H4 (cell line): ENCODE data around the gene LRRC37A. TPM values are rescaled to one million over a fixed set of nuclear protein-coding genes. Genes with fewer than 3 reads are reported as not detected.
"Not testable (repeated sequence)": the region's sequence is repeated elsewhere in the genome, so short reads cannot be mapped to it uniquely, and the experiment has no call there.

Source experiments
- DNase-seq: peaks from one replicate; pipeline ENCODE4 v3.0.0-alpha.2; 2015; ENCODE audit warnings: low spot score
- total RNA-seq: library from RNA; depleted of rRNA; stranded (reverse); fragments of >200 nt; shearing (Covaris generic); gene quantifications from 2 replicates; pipeline ENCODE4 v1.2.3, GENCODE V29; 2014; rRNA removed

LRRC37A gene
- 0.33 and 1.0 TPM in 2 replicates for total RNA-seq

DNA sequence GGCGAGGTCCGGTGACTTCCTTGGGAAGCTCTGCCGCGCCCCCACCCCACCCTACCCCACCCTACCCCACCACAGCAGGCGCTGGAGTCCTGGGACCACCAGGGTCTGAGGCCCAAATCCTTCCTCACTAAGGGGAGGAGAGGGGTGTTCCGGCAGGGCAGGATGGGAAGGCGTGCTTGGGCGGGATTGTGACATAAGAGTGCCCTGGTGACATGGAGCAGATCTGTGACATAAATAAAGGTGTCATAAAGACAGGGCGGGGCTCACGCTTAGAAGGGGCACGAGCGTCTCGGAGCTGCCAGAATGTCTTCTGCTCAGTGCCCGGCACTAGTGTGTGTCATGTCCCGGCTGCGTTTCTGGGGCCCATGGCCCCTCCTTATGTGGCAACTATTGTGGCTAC is at the start of gene LRRC37A:
Gene LRRC37A, plus strand, starts transcription at position 301 of the 400 bp plus-strand sequence. Its CDS starts 3 bp downstream, at position 304.
- not testable (repeated sequence) for DNase-seq

DNA sequence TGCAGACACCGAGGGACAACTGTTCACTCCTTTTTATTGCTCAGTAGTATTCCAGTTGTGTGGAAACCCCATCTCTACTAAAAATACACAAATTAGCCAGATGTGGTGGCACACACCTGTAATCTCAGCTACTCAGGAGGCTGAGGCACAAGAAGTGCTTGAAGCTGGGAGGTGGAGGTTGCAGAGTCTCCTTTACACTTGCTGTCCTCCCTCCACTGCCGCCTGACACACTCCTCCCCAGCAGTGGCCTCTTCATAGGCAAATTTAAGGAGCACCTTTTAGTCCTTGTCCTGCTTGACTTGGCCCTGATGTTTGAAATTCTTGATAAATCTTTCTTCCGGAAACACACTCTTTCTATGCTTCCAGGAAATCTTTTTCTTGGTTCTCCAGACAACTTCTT is 45.8 kb upstream of the LRRC37A start:
- DNase-seq: not testable (repeated sequence)

DNA sequence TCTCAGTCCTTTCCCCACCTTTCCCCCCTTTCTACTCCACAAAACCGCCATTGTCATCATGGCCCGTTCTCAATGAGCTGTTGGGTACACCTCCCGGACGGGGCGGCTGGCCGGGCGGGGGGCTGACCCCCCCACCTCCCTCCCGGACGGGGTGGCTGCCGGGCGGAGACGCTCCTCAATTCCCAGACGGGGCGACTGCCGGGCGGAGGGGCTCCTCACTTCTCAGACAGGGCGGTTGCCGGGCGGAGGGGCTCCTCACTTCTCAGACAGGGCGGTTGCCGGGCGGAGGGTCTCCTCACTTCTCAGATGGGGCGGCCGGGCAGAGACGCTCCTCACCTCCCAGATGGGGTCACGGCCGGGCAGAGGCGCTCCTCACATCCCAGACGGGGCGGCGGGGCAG is 42.1 kb upstream of the LRRC37A start:
- DNase-seq: not testable (repeated sequence)

DNA sequence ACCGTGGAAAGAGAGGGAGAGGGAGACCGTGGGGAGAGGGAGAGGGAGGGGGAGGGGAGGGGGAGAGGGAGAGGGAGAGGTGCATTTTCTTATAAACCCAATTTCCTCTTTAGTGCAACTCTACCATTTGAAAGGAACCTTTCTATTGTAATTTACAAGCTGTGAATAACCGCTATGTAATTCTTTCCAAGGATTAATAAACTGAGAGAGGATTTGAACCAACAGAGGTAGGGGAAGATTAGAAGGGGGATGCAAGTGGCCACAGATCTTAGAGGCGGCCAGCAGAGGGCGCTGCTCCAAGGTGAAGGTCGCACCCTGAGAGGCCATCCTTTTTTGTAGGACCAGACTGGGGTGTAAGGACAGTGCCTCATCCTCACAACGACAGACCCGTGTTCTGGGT is 41.2 kb upstream of the LRRC37A start:
- DNase-seq: peak; percentile 55

DNA sequence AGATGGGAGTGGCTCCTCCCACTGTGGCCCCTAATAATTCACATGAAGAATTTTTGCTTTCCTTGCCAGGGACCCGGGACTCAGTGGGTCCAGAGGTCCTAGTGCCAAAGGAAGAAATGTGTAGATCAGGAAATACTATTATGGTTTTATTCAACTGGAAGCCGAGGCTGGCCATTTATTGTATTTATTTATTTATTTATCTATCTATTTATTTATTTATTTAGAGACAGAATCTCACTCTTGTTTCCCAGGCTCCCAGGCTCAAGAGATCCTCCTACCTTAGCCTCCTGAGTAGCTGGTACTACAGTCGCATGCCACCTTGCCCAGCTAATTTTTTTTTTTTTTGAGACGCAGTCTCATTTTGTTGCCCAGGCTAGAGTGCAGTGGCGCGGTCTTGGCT is 40.7 kb upstream of the LRRC37A start:
- not testable (repeated sequence) for DNase-seq

DNA sequence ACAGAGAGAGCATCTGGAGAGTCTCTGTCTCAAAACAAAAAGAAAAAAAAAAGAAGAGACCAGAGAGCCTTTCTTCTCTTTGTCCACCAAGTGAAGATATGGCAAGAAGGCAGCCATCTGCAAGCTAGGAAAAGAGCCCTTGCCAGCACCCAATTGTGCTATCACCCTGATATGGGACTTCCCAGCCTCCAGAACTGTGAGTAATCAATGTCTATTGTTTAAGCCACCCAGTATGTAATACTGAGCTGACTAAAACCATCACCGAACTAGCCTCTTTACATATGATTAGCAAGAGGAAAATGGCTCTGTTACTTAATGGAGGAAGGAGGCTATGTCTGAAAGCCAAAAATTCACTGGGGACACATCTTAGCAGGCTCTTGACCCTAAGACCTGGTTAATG is 38.6 kb upstream of the LRRC37A start:
- DNase-seq: not testable (repeated sequence)

DNA sequence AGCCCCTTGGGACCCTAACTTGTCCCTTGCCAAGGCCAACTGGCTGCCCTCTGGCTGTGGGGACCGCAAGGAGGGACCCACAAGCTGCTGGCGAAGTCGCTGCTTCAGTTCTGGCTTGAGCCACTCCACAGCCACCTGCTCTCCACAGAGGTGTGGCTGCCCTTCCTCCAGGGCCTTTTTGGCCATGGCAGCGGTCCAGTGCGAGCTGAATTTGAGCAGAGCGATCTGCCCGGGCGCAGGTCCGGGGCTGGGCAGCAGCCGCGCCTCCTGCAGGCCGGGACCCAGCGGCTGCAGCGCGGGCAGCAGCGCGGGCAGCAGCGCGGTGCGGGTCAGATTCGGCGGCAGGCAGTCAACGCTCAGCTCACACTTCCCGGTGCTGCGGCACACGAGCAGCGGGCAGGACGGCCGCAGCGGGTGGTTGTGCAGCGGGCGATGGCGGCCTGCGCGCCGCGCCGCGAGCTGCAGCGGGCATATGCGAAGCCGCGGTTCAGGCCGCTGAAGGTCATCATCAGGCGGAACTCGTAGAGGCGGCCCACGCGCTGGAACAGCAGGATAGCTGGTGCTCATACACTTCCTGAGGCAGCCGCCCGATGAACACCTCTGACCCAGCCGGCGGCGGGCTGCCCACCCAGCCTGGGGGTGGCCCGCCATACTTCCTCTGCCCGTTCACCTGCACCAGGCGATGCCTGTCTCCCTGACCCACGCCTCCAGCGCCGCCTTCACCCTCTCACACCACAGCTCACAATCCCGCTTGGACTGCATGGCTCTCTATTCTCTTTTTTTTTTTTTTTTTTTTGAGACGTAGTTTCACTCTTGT is 34.9 kb upstream of the LRRC37A start:
- DNase-seq: not testable (repeated sequence)

DNA sequence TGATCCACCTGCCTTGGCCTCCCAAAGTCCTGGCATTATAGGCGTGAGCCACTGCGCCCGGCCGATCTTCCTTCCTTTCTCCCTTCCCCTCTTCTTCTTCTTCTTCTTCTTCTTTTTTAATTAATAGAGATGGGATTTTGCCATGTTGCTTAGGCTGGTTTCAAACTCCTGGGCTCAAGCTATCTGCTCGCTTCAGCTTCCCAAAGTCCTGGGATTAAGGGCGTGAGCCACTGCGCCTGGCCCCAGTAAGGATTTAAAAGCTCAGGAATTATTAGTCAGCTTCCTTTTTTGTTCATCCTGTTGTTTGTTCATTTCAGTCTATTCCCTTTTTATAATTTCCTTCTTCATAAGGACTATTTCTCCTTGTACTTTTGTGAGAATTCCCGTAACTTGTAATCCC is 32.7 kb upstream of the LRRC37A start:
- no peak for DNase-seq

DNA sequence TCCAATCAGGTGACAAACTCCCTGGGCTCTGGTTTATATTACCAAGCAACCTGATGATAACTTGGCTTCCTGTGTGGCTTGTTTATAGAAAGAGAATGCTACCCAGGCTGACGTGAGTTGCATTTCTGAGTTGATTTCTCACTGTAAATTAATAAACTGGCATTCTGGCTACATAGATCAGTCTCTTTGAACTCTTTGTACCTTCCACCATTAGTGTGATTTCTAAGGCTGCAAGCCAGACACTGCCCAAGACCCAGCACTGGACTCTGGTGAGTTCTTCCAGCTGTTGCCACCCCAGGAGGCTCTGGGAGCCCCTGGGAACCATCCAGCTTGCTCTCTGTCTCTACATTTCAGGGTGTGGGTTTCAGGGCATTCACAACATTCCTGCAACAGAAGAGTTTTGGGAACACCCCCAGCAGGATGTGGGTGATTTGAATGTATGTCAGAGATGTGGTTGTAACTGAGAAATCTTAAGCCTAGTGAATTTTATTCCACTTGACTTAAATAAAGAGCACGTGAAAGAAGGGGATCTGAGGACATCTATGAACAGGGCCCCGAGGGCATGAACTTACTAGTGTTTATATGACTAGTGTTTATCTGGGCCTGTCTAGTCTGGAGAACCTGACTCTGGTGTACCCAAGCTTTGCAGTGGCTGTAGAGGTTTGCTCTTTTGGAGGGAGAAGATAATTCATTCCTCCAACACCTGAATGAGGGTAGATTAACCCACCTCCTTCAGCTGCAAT is 30.3 kb upstream of the LRRC37A start:
- peak; percentile 99 for DNase-seq

DNA sequence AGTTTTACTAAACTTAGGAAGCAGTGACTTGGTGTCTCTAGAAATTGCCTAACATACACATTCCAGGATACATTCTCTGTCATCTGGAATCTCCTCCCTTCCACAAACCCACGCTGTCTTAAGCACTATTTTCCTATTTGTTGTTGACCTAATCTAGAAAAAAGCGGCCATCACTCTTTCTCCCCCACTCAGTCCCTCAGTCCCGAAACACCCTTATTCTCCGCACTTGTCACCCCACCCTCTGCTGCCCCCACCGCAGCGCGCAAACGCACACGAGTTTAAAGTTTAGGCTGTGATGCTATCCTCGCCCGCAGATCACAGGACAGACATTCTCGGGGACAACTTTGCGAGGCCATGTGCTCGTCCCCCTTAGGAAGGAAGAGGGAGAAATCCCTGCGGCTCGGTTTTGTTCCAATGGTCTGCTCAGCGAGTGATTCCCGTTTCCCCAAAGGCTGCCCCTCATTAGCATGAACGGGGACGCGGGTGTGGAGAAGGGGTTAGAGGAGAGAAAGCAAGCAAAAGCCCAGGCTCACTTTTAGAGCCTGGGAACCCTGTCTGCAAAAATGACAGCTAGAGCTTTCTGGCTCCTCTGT is 28.8 kb upstream of the LRRC37A start:
- DNase-seq: not testable (repeated sequence)

DNA sequence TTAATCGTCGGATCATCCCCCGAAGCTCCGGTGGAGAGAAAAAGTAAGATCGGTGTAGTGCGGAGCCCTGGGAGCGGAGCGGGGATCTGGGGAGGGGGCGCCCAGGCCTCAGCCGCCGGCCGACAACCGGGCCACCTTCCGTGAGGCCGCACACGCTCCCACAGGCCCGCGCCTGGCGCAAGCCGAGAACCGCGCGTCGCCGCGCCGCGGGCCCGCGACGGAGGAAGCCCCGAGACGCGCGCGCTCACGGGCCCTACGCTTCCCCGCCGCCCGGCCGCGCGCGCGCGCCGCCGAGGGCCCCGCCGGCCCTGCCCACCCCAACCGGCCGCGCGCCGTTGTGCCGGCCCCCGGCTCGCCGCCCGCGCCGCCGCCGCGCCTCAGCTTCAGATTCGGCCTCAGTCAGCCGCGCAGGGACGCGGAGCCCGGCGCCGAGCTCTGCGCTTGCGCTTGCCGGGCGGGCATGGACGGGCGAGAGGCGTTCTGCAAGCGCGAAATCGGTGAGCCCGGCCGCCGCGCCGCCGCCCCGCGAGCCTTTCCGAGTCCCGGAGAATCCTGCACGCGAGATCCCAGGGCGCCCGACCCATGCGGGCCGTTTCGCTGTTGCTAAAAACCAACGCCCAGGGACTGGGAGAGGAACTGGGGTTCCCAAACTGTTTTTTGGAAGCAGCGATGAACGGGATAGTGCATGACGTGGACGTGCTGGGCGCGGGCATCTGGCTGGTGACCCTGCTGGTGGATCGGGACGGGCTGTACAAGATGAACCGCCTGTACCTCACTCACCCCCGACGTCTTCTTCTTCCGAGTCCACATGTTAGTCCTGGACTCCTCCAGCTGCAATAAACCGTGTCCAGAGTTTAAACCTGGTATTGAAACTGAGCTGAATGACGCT is 28.0 kb upstream of the LRRC37A start:
- DNase-seq: peak; percentile 76

DNA sequence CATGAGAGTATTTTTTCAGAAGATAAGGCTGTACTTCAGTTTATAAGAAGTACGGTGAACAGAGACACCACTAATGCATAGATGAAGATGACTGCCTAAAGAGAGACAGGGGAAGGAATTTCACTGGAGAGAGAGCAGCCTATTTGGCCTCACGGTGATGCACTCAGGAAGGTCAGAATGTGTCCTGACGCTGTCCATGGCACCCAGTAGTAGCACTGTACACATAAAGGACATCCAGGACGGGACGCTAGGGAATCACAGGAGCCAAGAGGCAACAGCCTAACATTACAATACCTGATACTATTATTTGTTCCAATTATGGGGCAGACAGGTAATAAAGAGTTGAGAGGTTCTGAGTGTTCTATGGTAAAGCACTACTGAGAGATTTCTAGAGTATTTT is 24.9 kb upstream of the LRRC37A start:
- DNase-seq: no peak

DNA sequence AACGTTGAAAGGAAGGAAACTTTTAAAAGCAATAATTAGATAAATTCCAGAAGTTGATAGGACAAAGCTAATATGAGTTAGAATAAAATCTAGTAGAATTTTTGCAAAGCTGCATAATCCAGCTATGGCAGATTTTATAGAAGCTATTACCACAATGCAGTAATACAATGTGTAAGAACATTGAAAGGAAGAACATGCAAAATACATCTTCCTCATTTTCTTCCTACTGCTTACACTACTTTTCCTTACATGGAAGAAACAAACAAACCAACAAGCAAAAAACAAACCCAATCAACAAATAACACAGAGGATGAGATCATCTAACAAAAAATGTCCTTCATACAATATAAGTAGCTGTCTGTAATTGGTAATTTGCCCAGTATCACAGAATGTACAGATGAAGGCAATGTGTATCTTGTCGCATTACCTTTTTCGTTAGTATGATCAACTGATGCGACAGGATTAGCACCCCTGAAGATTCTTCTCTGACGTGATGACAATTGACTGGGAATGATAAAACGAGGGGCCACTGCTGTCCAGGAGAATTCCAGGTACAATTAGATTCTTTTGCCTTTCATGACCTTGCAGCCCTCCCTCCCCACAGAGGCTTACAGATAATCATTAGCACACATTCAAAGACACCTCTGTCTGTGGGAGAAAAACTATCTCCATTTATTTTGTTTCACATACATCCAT is 21.2 kb upstream of the LRRC37A start:
- no peak for DNase-seq

DNA sequence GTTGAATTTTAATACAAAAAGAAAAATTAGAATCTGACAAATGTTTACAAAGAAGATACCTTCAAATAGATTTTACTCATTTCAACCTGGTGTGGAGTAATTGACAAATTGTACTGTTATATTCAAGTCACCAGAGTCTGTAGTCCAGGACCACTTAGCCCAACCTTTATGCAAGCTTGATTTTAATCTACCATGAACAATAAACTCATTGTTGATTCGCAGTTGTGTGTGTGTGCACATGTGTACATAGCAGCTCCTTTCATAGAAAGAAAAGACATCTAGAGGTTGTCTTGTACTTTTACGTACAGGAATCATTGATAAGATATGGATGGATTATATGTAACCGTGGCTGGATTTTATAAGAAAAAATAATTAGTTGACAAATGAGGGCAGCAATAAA is 20.7 kb upstream of the LRRC37A start:
- DNase-seq: no peak

DNA sequence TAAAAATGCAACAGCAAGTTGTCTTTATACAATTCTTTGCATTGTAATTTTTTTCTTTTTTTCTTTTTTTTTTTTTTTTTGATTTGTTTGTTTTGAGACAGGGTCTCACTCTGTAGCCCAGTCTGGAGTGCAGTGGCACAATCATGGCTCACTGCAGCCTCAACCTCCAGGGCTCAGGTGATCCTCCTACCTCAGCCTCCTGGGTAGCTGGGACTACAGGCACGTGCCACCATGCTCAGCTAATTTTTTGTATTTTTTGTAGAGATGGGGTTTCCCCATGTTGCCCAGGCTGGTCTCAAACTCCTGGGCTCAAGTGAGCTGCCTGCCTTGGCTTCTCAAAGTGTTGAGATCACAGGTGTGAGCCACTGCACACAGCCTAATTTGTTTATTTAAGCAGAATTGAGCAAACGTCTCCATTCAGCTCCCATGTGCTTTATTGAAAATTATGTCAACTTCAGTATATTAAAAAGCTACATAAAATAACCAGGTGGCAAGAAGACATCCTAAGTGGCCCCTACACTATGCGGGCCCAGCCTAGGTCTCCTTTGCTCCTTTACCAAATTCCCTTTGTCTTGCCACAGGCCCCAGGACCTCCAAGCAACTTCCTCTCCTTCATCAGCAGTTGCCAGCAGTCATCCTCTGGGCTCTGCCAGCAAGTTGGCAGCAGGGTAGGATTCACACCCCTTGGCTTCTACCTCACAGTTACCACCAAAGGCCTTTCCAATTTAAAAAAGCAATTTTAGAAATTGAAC is 18.0 kb upstream of the LRRC37A start:
- not testable (repeated sequence) for DNase-seq

DNA sequence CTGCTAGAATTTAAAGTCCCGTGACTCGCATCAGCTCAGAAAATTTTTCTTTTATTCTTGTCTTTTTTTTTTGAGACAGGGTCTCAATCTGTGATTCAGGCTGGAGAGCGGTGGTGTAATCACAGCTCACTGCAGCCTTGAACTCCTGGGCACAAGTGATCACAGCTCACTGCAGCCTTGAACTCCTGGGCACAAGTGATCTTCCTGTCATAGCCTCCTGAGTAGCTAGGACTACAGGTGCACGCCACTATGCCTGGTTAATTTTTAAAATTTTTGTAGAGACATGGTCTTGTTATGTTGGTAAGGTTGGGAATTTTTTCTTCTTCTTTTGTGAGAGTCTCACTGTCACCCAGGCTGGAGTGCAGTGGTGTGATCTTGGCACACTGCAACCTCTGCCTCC is 13.6 kb upstream of the LRRC37A start:
- not testable (repeated sequence) for DNase-seq

DNA sequence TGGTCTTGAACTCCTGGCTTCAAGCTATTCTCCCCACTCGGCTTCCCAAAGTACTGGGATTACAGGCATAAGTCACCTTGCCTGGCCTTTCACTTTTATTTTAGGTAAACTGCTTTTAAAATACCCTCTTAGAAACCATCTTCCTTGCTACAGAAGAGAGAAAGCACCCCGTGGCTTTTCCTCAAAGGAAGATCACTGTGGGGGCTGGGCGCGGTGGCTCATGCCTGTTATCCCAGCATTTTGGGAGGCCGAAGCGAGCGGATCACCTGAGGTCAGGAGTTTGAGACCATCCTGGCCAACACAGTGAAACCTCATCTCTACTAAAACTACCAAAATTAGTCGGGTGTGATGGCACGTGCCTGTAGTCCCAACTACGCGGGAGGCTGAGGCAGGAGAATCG is 12.3 kb upstream of the LRRC37A start:
- DNase-seq: not testable (repeated sequence)

DNA sequence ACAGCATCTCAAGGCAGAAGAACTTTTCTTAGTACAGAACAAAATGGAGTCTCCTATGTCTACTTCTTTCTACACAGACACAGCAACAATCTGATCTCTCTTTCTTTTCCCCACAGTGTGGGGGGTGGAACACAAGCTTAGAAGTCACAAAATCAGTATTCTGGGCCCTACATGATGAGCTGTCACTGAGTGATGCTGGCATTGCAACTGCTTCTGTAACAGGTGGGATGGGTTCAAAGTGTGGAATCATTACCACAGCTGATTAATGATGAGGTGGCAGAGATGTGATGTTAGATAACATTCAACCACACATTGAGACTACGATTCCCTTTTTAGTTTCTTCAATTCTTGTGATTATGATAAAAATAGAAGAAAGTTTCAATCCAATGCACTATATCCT is 10.5 kb upstream of the LRRC37A start:
- DNase-seq: not testable (repeated sequence)

DNA sequence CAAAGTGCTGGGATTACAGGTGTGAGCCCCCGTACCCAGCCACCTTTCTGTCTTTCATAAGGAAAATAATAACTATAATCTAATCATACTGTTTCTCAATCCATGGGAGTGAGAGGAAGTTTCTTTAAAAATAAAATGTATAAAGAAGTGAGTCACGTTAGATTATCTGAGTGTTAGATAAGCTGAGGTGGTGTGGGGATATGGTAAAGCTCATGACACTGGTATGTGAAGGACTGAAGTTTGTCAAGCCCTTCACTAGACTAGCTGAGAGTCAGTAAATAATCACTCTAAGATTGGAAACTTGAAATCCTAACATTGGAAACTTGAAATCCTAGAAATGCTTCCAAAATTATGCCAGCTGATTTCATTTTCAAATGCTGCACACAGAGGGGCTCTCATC is 9.4 kb upstream of the LRRC37A start:
- DNase-seq: not testable (repeated sequence)

DNA sequence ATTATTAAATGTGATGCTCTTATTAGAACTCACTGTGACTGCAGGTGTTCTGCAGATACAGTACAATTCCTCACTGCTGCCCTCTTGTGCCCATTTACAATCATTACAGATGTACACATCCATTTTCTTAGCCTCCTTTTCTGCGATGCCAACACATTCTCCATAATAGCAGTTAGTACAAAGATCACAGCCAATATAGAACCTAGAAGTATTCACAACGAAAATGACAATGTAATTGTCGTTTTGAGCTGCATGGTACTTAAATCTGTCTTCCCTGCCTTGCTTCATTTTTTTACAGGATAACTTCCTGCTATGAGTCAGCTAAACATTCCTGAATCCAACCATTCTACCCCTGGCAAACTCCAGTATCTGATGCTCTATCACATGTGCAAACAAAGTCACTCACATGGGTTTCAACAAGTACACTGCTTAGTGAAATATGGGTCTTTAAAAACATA is 8.1 kb upstream of the LRRC37A start:
- DNase-seq: peak; percentile 78
